Smooth muscle cell (in vitro differentiated cells): ENCODE measurements around the gene TIMP2. TPM values are rescaled to one million over a fixed set of nuclear protein-coding genes. Genes with fewer than 3 reads are reported as not detected.
"Not testable (repeated sequence)": the region's sequence is repeated elsewhere in the genome, so short reads cannot be mapped to it uniquely, and the experiment has no call there.

Experiments used
- DNase-seq: peaks from one replicate; lab custom pipeline; 2025; ENCODE audit not compliant: unreplicated experiment; lab: John Stamatoyannopoulos, UW
- H2AFZ ChIP-seq: fragments of 200-600 bp; sonication (generic); 2 replicates; pipeline ENCODE4 v1.6.0; 2016; ENCODE audit warnings: antibody characterized with exemption, low read depth, mild to moderate bottlenecking
- H3F3A ChIP-seq: fragments of 200-600 bp; sonication (generic); 2 replicates; pipeline ENCODE4 v1.6.0; 2017; ENCODE audit warnings: antibody characterized with exemption, low read depth
- H3K27ac ChIP-seq: fragments of 200-600 bp; sonication (generic); 2 replicates; pipeline ENCODE4 v1.5.1; 2016; ENCODE audit warnings: low read depth, mild to moderate bottlenecking
- H3K27me3 ChIP-seq: fragments of 200-600 bp; sonication (generic); 2 replicates; pipeline ENCODE4 v1.6.1; 2016; ENCODE audit warnings: low read depth, mild to moderate bottlenecking
- H3K36me3 ChIP-seq: fragments of 200-600 bp; sonication (generic); 2 replicates; pipeline ENCODE4 v1.5.1; 2016; ENCODE audit warnings: low read depth
- H3K4me1 ChIP-seq: fragments of 200-600 bp; sonication (generic); 2 replicates; pipeline ENCODE4 v1.5.1; 2016; ENCODE audit warnings: low read depth
- H3K4me2 ChIP-seq: fragments of 200-600 bp; sonication (generic); 2 replicates; pipeline ENCODE4 v1.6.0; 2016; ENCODE audit warnings: mild to moderate bottlenecking
- H3K4me3 ChIP-seq: fragments of 200-600 bp; sonication (generic); 2 replicates; pipeline ENCODE4 v1.5.1; 2016; ENCODE audit warnings: mild to moderate bottlenecking
- H3K79me2 ChIP-seq: fragments of 200-600 bp; sonication (generic); 2 replicates; pipeline ENCODE4 v1.6.0; 2016; ENCODE audit warnings: low read depth, mild to moderate bottlenecking
- H3K9ac ChIP-seq: fragments of 200-600 bp; sonication (generic); 2 replicates; pipeline ENCODE4 v1.6.0; 2016; ENCODE audit warnings: low read depth
- H3K9me3 ChIP-seq: fragments of 200-600 bp; sonication (generic); replicated peaks from 2 replicates; pipeline ENCODE4 v1.5.1; 2016; ENCODE audit warnings: low read depth
- H4K20me1 ChIP-seq: fragments of 200-600 bp; sonication (generic); 2 replicates; pipeline ENCODE4 v1.6.0; 2016; ENCODE audit warnings: low read depth
- WGBS: methylation state at CpG from one replicate; pipeline ENCODE4 v1.1.7; 2016; ENCODE audit warnings: low lambda C conversion rate; 5-methylcytosine and 5-hydroxymethylcytosine counted together
- polyA plus RNA-seq: library from polyadenylated mRNA; unstranded; fragments of >200 nt; fragmentation: Nextera tagmentation; extraction: Ambion mirVana; gene quantifications from 2 replicates; pipeline ENCODE4 v1.2.1, GENCODE V29; 2016
- total RNA-seq: library from RNA; depleted of rRNA; stranded (reverse); fragments of >200 nt; gene quantifications from 2 replicates; pipeline ENCODE4 v1.2.3, GENCODE V29; 2014
- TF ChIP-seq, protein P1 (sequence below): fragments of 200-600 bp; sonication (generic); IDR thresholded peaks from 2 replicates; pipeline ENCODE4 v1.5.1; 2017; ENCODE audit warnings: borderline replicate concordance, mild to moderate bottlenecking, antibody characterized with exemption; ENCODE audit not compliant: insufficient read depth, poor library complexity, severe bottlenecking

The TIMP2 gene
- total and polyA plus RNA-seq, 2 experiments from 2014 or later, result 37.8 to 111 TPM

DNA sequence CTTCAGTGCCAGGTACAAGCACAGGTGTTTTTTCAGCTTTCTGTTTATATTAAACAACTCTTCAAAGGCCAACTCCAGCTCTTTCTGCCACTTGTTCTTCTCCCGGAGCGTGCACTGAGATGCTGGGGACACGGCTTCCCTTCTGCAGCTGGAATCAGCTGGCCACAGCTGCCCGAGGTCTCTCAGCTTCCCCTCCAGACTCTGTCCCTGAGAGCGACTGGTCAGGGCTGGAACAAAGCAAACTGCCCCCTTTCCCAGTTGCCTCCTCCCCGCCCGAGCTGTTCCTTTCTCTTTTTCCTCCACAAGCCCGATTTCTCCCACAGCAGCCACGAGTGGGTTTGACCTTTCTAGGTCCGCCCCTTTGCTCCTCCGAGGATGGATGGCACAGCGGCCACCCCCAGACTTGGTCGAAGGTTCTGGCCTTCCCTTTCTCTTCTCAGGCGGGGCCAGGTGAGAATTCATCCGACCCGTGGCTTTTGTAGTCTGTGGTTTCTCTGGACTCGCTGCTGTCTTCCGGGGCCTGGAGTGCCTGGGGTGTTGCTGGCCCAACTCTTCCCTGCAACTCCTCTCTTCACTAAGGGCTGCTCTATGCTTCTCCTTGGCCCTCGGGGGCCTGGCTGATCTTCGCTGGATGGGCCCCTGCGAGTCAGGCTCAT, 33.7 kb downstream of the TIMP2 start:
- no peaks in the 10 kb centered on the region for H3K4me1 ChIP-seq
- peaks cover 91% of the 10 kb centered on the region for H4K20me1 ChIP-seq
- WGBS, result 89% methylated on average over 21 of the region's 21 CpGs
- DNase-seq, result no peak
- H3K79me2 ChIP-seq, result peaks cover 46% of the 10 kb centered on the region
- H3F3A ChIP-seq, result no peaks in the 10 kb centered on the region
- no peaks in the 10 kb centered on the region for H3K36me3 ChIP-seq
- H3K4me3 ChIP-seq, result no peak overlapping the region
- no peaks in the 10 kb centered on the region for H3K9me3 ChIP-seq
- TF ChIP-seq, protein P1, sequence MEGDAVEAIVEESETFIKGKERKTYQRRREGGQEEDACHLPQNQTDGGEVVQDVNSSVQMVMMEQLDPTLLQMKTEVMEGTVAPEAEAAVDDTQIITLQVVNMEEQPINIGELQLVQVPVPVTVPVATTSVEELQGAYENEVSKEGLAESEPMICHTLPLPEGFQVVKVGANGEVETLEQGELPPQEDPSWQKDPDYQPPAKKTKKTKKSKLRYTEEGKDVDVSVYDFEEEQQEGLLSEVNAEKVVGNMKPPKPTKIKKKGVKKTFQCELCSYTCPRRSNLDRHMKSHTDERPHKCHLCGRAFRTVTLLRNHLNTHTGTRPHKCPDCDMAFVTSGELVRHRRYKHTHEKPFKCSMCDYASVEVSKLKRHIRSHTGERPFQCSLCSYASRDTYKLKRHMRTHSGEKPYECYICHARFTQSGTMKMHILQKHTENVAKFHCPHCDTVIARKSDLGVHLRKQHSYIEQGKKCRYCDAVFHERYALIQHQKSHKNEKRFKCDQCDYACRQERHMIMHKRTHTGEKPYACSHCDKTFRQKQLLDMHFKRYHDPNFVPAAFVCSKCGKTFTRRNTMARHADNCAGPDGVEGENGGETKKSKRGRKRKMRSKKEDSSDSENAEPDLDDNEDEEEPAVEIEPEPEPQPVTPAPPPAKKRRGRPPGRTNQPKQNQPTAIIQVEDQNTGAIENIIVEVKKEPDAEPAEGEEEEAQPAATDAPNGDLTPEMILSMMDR, result no peak
- H3K4me2 ChIP-seq, result no peak overlapping the region
- H2AFZ ChIP-seq, result no peak overlapping the region
- no peak overlapping the region for H3K9ac ChIP-seq
- H3K27me3 ChIP-seq, result no peaks in the 10 kb centered on the region
- no peak overlapping the region for H3K27ac ChIP-seq

DNA sequence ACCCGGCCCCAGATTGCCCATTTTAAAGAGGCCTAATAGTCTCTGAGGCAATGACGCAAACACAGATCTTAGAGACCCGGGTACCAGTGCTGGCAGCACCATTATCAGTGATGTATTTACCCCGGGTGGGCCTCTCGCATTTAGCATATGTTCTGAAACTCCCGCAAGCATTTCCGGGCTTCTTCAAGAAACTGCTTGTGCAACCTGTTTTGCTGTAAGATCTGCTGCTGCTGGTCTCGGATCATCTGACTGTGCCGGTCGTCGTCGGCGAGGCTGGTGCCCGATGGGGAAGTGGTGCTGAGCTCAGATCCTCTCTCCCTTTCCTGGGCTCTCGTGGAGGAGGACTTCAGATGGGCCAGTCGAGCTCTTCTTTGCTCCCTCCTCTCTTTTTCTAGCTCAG, 34.7 kb downstream of the TIMP2 start:
- WGBS, result 93% methylated on average over 16 of the region's 16 CpGs
- DNase-seq, result no peak

DNA sequence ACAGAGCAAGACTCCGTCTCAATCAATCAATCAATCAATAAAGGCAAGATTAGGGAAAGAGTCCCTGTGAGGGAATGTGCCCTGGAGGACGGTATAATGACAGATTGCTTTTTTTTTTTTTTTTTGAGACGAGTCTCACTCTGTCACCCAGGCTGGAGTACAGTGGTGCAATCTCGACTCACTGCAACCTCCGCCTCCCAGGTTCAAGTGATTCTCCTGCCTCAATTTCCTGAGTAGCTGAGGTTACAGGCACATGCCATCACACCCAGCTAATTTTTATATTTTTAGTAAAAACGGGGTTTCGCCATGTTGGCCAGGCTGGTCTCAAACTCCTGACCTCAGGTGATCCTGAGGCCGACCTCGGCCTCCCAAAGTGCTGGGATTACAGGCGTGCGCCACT, 35.1 kb downstream of the TIMP2 start:
- not testable (repeated sequence) for H3K9me3 ChIP-seq, H3K4me3 ChIP-seq, H3F3A ChIP-seq, H3K27me3 ChIP-seq, H3K9ac ChIP-seq, H2AFZ ChIP-seq, H3K4me2 ChIP-seq, H3K36me3 ChIP-seq, H3K4me1 ChIP-seq, H3K27ac ChIP-seq, DNase-seq
- Histone ChIP-seq H3K79me2 (peaks cover 49% of the 10 kb centered on the region), H4K20me1 (peaks cover 77% of the 10 kb centered on the region)
- 96% methylated on average over 11 of the region's 11 CpGs for WGBS

More for the DNA sequence above, 34.7 kb downstream of the TIMP2 start:
- H4K20me1 ChIP-seq, result peaks cover 81% of the 10 kb centered on the region
- no peaks in the 10 kb centered on the region for H3F3A ChIP-seq
- no peak overlapping the region for H3K4me2 ChIP-seq
- H3K27me3 ChIP-seq, result no peaks in the 10 kb centered on the region
- no peak overlapping the region for H2AFZ ChIP-seq
- H3K4me1 ChIP-seq, result no peaks in the 10 kb centered on the region
- H3K36me3 ChIP-seq, result no peaks in the 10 kb centered on the region
- H3K9ac ChIP-seq, result no peak overlapping the region
- H3K27ac ChIP-seq, result no peak overlapping the region
- no peak overlapping the region for H3K4me3 ChIP-seq
- H3K9me3 ChIP-seq, result no peaks in the 10 kb centered on the region
- TF ChIP-seq, protein P1, result no peak
- H3K79me2 ChIP-seq, result peaks cover 52% of the 10 kb centered on the region

DNA sequence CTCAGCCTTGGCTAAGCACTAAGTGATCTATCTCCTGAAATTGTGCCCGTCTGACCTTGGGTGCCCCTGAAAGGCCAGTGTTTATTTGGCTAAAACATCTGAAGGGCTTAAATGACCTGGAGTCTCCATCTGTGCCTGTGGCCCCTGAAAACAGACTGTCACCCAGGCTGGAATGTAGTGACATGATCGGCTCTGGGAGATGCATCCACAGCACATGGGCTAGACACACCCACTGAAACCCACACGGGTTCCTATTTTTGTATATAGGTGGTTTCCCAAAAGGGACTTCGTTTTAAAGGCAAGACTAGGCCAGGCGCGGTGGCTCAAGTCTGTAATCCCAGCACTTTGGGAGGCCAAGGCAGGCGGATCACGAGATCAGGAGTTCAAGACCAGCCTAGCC, 35.7 kb downstream of the TIMP2 start:
- Histone ChIP-seq H3K27me3 (no peaks in the 10 kb centered on the region), H3K9me3 (no peaks in the 10 kb centered on the region), H3K4me3 (no peak overlapping the region), H3F3A (no peaks in the 10 kb centered on the region), H3K4me2 (no peak overlapping the region), H3K9ac (no peak overlapping the region), H3K4me1 (peaks cover 3% of the 10 kb centered on the region), H4K20me1 (peaks cover 71% of the 10 kb centered on the region), H3K36me3 (no peaks in the 10 kb centered on the region), H3K27ac (no peak overlapping the region), H3K79me2 (peaks cover 44% of the 10 kb centered on the region), H2AFZ (no peak overlapping the region)
- no peak for DNase-seq
- TF ChIP-seq, protein P1, result no peak
- WGBS, result 88% methylated on average over 8 of the region's 8 CpGs
